Dermis blood vessel endothelial cell (primary cell): ENCODE data around the gene CCSER2. TPM values are rescaled to one million over a fixed set of nuclear protein-coding genes. Genes with fewer than 3 reads are reported as not detected.

Source experiments
- DNase-seq: peaks from one replicate; pipeline ENCODE4 v3.0.0; 2010
- total RNA-seq: library from RNA; depleted of rRNA; stranded (reverse); fragments of >200 nt; gene quantifications from 2 replicates; pipeline ENCODE4 v1.2.3, GENCODE V29; 2014

The CCSER2 gene
- total RNA-seq, 1 donor from 2014 or later, result 22.5 TPM

GRCh38 chr10:84551437-84552120 is 223.2 kb downstream of the CCSER2 start:
- no peak for DNase-seq

- no peak for DNase-seq
Measured at GRCh38 chr10:84552478-84552877, 224.1 kb downstream of the CCSER2 start.

GRCh38 chr10:84562592-84562991 is 234.2 kb downstream of the CCSER2 start:
- DNase-seq, result no peak

GRCh38 chr10:84563355-84563754 is 235.0 kb downstream of the CCSER2 start:
- no peak for DNase-seq

GRCh38 chr10:84563868-84564267 is 235.5 kb downstream of the CCSER2 start:
- DNase-seq, result no peak

GRCh38 chr10:84565881-84566582 is 237.6 kb downstream of the CCSER2 start:
- no peak for DNase-seq

- no peak for DNase-seq
Measured at GRCh38 chr10:84567133-84567532, 238.7 kb downstream of the CCSER2 start.

Other genes starting within 250 kb of the CCSER2 start
- gene GHITM, start 189.1 kb upstream of the CCSER2 start, total RNA-seq, result 192 and 193 TPM in 2 replicates
- gene GPR15LG, start 154.8 kb upstream of the CCSER2 start, total RNA-seq, result 0.47 TPM in 1 of 2 replicates, not detected in the other
- gene CDHR1, start 134.1 kb upstream of the CCSER2 start, total RNA-seq, result 0.68 and 2.3 TPM in 2 replicates
- not detected in 2 replicates for gene LRIT2, start 103.0 kb upstream of the CCSER2 start, total RNA-seq
- not detected in 2 replicates for gene LRIT1, start 87.0 kb upstream of the CCSER2 start, total RNA-seq
- not detected in 2 replicates for gene RGR, start 83.5 kb upstream of the CCSER2 start, total RNA-seq